GM12878 (cell line): Measurements from ENCODE around the gene ANKRD24.

ENCODE experiments used
- CBX3 ChIP-seq: fragments of 200-600 bp; sonication (generic); IDR thresholded peaks from 2 replicates; pipeline ENCODE4 v1.6.1; 2016; ENCODE audit warnings: low read depth, borderline replicate concordance
- CREM ChIP-seq: IDR thresholded peaks from 2 replicates; pipeline ENCODE4 v1.6.1; 2014; ENCODE audit warnings: antibody characterized with exemption, low read depth
- HDAC6 ChIP-seq: fragments of 200-600 bp; sonication (generic); IDR thresholded peaks from one replicate; pipeline ENCODE4 v1.8.0; 2017; ENCODE audit warnings: antibody characterized with exemption; ENCODE audit not compliant: unreplicated experiment
- JUND ChIP-seq: IDR thresholded peaks from 2 replicates; pipeline ENCODE4 v1.6.1; 2012; ENCODE audit warnings: low read depth, mild to moderate bottlenecking, low read length, improper control_type of control experiment, moderate library complexity
- RAD21 ChIP-seq: IDR thresholded peaks from 2 replicates; pipeline ENCODE4 v1.6.1; 2011; ENCODE audit warnings: mild to moderate bottlenecking, low read depth, low read length, moderate library complexity; ENCODE audit not compliant: insufficient read depth
- ZNF207 ChIP-seq: fragments of 450-650 bp; IDR thresholded peaks from 2 replicates; pipeline ENCODE4 v1.6.1; 2014; ENCODE audit warnings: antibody characterized with exemption, mild to moderate bottlenecking, borderline replicate concordance
- TF ChIP-seq, protein P1 (sequence below), 3 experiments: IDR thresholded peaks in 2 of 3; conservative IDR thresholded peaks in 1 of 3; 2 replicates each; pipeline ENCODE4 v1.5.1; 2011; ENCODE audit warnings: low read depth in 3 of 3, low read length in 3 of 3, mild to moderate bottlenecking in 3 of 3, control low read depth in 2 of 3, moderate library complexity in 2 of 3, inconsistent platforms in 1 of 3, mixed read lengths in 1 of 3; ENCODE audit not compliant: control insufficient read depth in 2 of 3, insufficient read depth in 1 of 3; ENCODE audit errors: extremely low read depth in 1 of 3
- TF ChIP-seq, protein P2 (sequence below): fragments of 450-650 bp; formaldehyde crosslinking; IDR thresholded peaks from 2 replicates; pipeline ENCODE4 v1.4.0; 2020; ENCODE audit warnings: mild to moderate bottlenecking, moderate library complexity
- TF ChIP-seq, protein P3 (sequence below): fragments of 450-650 bp; IDR thresholded peaks from 2 replicates; pipeline ENCODE4 v1.6.1; 2016; ENCODE audit warnings: mild to moderate bottlenecking
- TF ChIP-seq, protein P4 (sequence below): fragments of 450-650 bp; formaldehyde crosslinking; IDR thresholded peaks from 2 replicates; pipeline ENCODE4 v1.4.0; 2022; ENCODE audit warnings: mild to moderate bottlenecking, moderate library complexity

DNA sequence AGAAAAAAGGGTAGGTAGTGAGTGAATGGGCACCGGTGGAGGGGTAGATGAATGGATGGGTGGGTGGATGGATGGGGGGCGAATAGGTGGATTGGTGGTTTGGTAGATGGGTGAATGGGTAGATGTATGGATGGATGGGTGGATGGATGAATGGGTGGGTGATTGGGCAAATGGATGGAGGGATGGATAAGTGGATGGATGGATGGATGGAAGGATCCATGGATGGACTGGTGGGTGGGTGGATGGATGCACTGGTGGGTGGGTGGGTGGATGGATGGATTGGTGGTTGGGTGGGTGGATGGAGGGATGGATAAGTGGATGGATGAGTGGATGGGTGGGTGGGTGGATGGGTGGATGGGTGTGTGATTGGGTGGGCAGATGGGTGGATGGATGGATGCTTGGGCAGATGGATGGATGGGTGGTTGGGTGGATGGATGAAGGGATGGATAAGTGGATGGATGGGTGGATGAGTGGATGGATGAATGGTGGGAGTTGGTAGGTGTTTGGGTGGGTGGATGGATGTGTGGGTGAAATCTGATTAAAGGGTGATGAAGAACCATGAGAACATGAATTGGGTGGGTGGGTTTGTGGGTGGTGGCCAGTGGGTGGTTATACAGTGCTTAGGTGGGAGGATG, 2.3 kb downstream of the ANKRD24 start:
- no peak for TF ChIP-seq CREM
- TF ChIP-seq, protein P1, sequence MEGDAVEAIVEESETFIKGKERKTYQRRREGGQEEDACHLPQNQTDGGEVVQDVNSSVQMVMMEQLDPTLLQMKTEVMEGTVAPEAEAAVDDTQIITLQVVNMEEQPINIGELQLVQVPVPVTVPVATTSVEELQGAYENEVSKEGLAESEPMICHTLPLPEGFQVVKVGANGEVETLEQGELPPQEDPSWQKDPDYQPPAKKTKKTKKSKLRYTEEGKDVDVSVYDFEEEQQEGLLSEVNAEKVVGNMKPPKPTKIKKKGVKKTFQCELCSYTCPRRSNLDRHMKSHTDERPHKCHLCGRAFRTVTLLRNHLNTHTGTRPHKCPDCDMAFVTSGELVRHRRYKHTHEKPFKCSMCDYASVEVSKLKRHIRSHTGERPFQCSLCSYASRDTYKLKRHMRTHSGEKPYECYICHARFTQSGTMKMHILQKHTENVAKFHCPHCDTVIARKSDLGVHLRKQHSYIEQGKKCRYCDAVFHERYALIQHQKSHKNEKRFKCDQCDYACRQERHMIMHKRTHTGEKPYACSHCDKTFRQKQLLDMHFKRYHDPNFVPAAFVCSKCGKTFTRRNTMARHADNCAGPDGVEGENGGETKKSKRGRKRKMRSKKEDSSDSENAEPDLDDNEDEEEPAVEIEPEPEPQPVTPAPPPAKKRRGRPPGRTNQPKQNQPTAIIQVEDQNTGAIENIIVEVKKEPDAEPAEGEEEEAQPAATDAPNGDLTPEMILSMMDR (IDR thresholded peaks at IDR 0.05 in 2 of 3, conservative IDR thresholded peaks at IDR 0.05 in 1 of 3; ENCODE audit: control insufficient read depth in 2 of 3, extremely low read depth in 1 of 3, insufficient read depth in 1 of 3, low read depth in 3 of 3, low read length in 3 of 3): no peak
- no peak for TF ChIP-seq ZNF207
- TF ChIP-seq JUND: no peak
- TF ChIP-seq, protein P2, sequence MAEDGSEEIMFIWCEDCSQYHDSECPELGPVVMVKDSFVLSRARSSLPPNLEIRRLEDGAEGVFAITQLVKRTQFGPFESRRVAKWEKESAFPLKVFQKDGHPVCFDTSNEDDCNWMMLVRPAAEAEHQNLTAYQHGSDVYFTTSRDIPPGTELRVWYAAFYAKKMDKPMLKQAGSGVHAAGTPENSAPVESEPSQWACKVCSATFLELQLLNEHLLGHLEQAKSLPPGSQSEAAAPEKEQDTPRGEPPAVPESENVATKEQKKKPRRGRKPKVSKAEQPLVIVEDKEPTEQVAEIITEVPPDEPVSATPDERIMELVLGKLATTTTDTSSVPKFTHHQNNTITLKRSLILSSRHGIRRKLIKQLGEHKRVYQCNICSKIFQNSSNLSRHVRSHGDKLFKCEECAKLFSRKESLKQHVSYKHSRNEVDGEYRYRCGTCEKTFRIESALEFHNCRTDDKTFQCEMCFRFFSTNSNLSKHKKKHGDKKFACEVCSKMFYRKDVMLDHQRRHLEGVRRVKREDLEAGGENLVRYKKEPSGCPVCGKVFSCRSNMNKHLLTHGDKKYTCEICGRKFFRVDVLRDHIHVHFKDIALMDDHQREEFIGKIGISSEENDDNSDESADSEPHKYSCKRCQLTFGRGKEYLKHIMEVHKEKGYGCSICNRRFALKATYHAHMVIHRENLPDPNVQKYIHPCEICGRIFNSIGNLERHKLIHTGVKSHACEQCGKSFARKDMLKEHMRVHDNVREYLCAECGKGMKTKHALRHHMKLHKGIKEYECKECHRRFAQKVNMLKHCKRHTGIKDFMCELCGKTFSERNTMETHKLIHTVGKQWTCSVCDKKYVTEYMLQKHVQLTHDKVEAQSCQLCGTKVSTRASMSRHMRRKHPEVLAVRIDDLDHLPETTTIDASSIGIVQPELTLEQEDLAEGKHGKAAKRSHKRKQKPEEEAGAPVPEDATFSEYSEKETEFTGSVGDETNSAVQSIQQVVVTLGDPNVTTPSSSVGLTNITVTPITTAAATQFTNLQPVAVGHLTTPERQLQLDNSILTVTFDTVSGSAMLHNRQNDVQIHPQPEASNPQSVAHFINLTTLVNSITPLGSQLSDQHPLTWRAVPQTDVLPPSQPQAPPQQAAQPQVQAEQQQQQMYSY (CRISPR knock-in tag): no peak
- no peak for TF ChIP-seq RAD21
- TF ChIP-seq, protein P3, sequence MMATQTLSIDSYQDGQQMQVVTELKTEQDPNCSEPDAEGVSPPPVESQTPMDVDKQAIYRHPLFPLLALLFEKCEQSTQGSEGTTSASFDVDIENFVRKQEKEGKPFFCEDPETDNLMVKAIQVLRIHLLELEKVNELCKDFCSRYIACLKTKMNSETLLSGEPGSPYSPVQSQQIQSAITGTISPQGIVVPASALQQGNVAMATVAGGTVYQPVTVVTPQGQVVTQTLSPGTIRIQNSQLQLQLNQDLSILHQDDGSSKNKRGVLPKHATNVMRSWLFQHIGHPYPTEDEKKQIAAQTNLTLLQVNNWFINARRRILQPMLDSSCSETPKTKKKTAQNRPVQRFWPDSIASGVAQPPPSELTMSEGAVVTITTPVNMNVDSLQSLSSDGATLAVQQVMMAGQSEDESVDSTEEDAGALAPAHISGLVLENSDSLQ: no peak
- TF ChIP-seq, protein P4, sequence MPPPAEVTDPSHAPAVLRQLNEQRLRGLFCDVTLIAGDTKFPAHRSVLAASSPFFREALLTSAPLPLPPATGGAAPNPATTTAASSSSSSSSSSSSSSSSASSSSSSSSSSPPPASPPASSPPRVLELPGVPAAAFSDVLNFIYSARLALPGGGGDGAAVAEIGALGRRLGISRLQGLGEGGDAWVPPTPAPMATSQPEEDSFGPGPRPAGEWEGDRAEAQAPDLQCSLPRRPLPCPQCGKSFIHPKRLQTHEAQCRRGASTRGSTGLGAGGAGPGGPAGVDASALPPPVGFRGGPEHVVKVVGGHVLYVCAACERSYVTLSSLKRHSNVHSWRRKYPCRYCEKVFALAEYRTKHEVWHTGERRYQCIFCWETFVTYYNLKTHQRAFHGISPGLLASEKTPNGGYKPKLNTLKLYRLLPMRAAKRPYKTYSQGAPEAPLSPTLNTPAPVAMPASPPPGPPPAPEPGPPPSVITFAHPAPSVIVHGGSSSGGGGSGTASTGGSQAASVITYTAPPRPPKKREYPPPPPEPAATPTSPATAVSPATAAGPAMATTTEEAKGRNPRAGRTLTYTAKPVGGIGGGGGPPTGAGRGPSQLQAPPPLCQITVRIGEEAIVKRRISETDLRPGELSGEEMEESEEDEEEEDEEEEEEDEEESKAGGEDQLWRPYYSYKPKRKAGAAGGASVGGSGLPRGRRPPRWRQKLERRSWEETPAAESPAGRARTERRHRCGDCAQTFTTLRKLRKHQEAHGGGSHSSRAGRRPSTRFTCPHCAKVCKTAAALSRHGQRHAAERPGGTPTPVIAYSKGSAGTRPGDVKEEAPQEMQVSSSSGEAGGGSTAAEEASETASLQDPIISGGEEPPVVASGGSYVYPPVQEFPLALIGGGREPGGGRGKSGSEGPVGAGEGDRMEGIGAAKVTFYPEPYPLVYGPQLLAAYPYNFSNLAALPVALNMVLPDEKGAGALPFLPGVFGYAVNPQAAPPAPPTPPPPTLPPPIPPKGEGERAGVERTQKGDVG: no peak
- no peak for TF ChIP-seq CBX3
- TF ChIP-seq HDAC6: no peak
